Activated CD4-positive, alpha-beta memory T cell treated with anti-CD3 and anti-CD28 coated beads, Interleukin-2, amount 10 ng/mL, durations not matched to agents 7 days and 5 days (primary cell): ENCODE results near the gene NELFB. TPM values are rescaled to one million over a fixed set of nuclear protein-coding genes. Genes with fewer than 3 reads are reported as not detected.

Experiments used
- CTCF ChIA-PET: fragments of 350-600 bp; sonication (Branson Sonifier 250); formaldehyde crosslinking; loops from one replicate; lab custom pipeline; 2021; ENCODE audit warnings: antibody characterized with exemption, inconsistent platforms; lab: Charles Lee
- POLR2A ChIA-PET: fragments of 350-600 bp; sonication (Branson Sonifier 250); formaldehyde crosslinking; loops from one replicate; lab custom pipeline; 2021; ENCODE audit warnings: antibody characterized with exemption; lab: Charles Lee
- DNase-seq: peaks from one replicate; pipeline ENCODE4 v3.0.0-alpha.2; 2020
- H3K27ac Mint-ChIP-seq: one replicate; pipeline ENCODE4 v1.8.0; 2021; ENCODE audit warnings: mild to moderate bottlenecking, mixed read lengths
- H3K27me3 Mint-ChIP-seq: one replicate; pipeline ENCODE4 v1.8.0; 2021; ENCODE audit warnings: mixed read lengths
- H3K36me3 Mint-ChIP-seq: one replicate; pipeline ENCODE4 v1.8.0; 2021; ENCODE audit warnings: low read depth, mixed read lengths
- H3K4me1 Mint-ChIP-seq: one replicate; pipeline ENCODE4 v1.8.0; 2021; ENCODE audit warnings: mixed read lengths
- H3K4me3 Mint-ChIP-seq: one replicate; pipeline ENCODE4 v1.8.0; 2021; ENCODE audit warnings: mild to moderate bottlenecking, mixed read lengths
- H3K9me3 Mint-ChIP-seq: one replicate; pipeline ENCODE4 v1.8.0; 2021; ENCODE audit warnings: mixed read lengths
- total RNA-seq, 2 experiments: library from RNA; stranded (reverse); gene quantifications; one replicate each; pipeline ENCODE4 v1.2.3, GENCODE V29; 2021

NELFB gene
- total RNA-seq, 2 experiments from 2014 or later = 58.8 to 59.6 TPM

DNA sequence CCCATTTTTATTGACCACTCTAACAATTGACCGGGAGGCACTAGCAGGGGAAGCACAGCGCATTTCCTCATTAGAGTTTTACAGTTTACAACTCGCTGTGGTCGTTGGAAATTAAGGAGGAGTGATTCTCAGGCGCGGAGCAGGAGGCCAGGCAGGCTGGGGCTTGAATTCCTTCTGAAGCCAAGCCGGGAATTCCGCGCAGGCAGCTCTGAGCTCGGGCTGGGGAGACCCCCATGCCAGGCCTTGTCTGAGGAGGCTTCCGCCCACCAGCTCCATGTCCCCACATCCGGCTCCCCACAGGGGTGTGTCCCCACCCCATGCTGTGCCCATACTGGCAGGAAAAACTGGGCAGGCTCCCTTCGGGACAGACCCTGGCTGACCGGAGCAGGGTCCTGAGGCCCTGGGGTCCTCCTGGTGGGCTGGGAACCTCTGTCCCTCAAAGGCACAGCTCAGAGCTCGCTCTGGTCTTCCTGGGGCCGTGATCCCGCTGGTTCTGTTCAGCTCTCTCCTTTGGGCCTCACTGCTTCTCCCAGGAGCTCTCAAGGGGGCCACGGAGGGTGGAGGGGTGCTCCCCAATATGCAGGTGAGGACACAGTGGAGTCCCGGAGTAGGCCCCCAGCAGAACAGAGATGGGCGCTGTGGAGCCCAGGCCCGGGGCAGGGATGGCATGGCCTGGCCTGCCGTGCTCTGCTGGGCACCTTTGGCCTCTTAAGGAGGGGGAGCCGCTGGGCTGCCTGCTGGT, 48.2 kb downstream of the NELFB start:
- H3K36me3 Mint-ChIP-seq = no peaks in the 10 kb centered on the region
- H3K9me3 Mint-ChIP-seq = no peaks in the 10 kb centered on the region
- no peak for DNase-seq
- peaks cover 19% of the 10 kb centered on the region for H3K4me1 Mint-ChIP-seq
- ChIA-PET POLR2A (no interaction called here), CTCF (no interaction called here)
- peaks cover 22% of the 10 kb centered on the region for H3K27me3 Mint-ChIP-seq
- H3K4me3 Mint-ChIP-seq = peak overlapping the region; percentile 24
- H3K27ac Mint-ChIP-seq = no peak overlapping the region

DNA sequence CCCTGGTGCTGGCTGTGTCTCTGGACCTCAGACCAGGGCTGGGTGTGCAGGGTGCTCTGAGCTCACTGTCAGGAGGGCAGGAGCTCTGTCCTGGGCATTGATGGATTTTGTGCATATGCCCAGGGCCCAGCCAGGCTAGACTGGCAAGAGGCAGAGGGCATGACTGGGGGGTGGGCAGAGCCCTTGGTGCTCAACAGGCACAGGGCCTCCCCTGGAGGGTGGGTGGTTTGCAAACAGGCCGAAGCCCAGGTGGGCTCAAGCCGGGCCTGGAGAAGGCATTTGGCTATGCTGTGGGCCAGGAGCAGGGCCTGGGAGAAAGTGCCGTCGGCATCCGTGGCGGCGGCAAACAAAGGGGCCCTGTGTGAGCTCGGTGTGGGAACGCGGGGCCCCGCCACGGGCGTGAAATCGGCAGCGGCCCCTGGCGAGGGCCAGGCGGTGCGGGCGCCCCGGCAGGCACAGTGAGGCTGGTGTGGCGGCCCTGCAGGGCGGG, 48.8 kb downstream of the NELFB start:
- POLR2A ChIA-PET = no interaction called here
- Mint-ChIP-seq H3K4me1 (peaks cover 19% of the 10 kb centered on the region), H3K27ac (no peak overlapping the region), H3K4me3 (peak overlapping the region; percentile 24), H3K36me3 (no peaks in the 10 kb centered on the region), H3K9me3 (no peaks in the 10 kb centered on the region), H3K27me3 (peaks cover 17% of the 10 kb centered on the region)
- DNase-seq = no peak
- CTCF ChIA-PET = interaction anchor here (0.8 kb wide), 1 partner anchor 17 kb away, joined by 3 read pairs; no protein-coding TSS in a partner anchor

DNA sequence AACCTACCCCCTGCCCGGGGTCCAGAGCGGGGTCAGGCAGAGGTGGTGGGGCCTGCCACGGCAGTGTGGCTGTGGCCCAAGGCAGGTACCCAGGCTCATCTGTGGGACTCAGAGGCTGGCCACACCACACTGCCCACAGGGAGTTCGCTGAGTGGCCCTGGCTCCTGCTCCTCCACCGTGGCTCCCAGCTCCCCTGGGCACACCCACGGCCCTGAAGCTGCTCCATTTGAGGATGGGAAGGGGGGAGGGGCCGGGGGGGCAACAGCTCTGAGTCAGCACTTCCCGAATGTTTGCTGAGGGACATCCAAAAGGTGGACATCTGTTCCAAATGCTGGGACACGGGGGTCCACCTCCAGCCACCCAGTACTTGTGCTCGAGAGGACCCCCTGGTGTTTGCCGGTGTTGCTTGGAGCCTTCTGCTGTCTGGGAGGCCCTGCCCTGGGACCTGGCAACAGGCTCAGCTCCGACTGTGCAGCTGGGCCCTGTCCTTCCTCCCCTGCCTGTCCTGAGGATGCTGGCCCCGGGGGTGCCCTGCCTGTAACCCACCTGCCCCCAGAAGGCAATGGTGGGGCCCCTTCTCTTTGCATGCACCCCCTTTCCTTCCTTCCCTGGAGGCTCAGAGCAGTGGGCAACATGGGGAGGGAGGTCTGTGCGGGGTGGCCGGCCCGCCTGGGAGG, 49.4 kb downstream of the NELFB start:
- Mint-ChIP-seq H3K9me3 (no peaks in the 10 kb centered on the region), H3K4me1 (peaks cover 19% of the 10 kb centered on the region), H3K27ac (no peak overlapping the region), H3K4me3 (no peak overlapping the region), H3K36me3 (no peaks in the 10 kb centered on the region), H3K27me3 (peaks cover 12% of the 10 kb centered on the region)
- CTCF ChIA-PET = interaction anchor here (0.8 kb wide), 1 partner anchor 17 kb away, joined by 3 read pairs; no protein-coding TSS in a partner anchor
- POLR2A ChIA-PET = no interaction called here
- DNase-seq = no peak

DNA sequence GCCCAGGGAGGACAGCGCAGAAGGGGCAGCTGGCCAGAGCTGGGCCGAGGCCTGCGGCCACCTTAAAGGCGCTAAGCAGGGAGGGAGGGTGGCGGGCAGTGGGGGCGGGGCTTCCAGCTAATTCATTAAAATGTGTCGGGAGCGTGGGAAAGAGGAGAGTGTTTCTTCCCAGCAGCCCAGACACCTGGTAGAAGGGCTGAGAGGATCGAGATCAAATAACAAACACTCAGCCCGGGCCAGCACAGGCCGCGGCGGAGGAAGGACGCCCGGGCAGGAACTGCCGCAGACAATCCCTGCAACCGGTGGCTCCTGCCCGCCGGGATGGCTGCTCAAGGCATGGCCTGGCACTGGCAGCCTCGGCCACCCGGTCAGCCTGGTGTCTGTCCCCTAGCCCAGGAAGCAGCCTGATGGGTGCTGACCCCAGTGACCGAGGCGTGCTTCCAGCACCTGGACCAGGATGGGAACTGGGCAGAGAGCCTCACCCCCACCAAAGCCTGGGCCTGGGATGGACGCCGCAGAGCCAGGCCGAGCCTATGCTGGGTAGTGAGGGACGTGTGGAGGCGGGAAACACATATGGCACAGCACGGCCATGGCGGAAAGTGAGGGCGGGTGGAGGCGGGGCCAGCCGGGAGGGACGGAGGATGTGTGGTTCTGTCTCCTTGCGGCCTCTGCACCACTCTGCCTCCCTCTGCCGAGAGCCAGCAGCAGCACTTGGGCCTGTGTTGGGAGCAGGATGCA, 50.1 kb downstream of the NELFB start:
- DNase-seq = peak; percentile 79
- CTCF ChIA-PET = no interaction called here
- Mint-ChIP-seq H3K4me1 (peaks cover 16% of the 10 kb centered on the region), H3K27ac (peak overlapping the region; percentile 35), H3K9me3 (no peaks in the 10 kb centered on the region), H3K36me3 (no peaks in the 10 kb centered on the region), H3K4me3 (no peak overlapping the region), H3K27me3 (peaks cover 8% of the 10 kb centered on the region)
- POLR2A ChIA-PET = no interaction called here

DNA sequence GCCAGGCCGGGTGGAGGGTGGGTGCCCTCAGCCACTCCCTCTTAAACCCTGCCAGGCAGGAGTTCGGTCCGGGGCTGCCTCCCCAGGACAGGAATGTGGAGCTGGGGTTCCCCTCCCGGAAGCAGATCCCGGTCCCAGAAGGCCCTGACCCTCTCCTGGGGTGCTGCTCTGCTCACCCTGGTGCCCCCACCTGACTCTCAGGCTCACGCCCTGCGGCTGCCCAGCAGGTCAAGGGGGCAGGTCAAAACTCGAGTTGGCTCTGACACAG, 50.6 kb downstream of the NELFB start:
- no peak overlapping the region for H3K4me3 Mint-ChIP-seq

DNA sequence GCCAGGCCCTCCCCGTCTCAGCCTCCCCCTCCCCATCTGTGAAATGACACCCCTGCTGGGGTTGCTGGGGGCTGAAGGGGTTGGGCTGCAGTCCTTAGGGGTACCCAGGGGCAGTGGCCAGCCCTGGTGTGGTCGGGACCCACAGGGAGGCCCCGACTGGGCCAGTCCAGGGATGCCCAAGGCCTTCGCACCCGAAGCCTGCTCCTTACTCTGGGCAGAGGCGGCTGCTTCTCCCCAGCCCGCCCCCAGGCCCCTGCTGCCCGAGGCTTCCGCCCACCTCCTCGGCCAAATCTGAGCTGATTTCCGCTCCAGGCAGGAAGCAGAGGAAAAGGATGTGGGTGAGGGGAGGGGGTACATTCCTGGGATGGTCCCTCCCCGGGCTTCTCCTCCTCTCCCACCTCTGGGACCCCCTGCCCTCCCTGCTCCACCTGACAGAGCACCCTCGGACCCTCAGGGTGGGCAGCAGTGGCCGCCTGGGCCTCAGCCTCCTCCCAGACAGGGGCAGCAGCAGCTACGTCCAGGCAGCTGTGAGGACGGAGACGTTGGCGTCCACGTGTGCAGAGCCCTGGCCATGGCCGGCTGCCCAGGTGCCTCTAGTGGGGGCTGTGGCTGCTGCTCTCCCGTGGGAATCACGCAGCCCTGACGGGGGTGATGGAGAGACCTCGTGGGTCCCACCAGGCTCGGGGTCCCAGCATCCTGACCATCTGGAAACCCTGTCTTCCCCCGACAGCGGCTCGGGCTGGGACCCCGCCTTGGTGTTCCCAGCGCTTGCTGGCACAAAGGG, 51.1 kb downstream of the NELFB start:
- CTCF ChIA-PET = no interaction called here
- Mint-ChIP-seq H3K4me1 (peaks cover 12% of the 10 kb centered on the region), H3K27me3 (peaks cover 4% of the 10 kb centered on the region), H3K27ac (no peak overlapping the region), H3K4me3 (no peak overlapping the region), H3K36me3 (no peaks in the 10 kb centered on the region), H3K9me3 (no peaks in the 10 kb centered on the region)
- POLR2A ChIA-PET = no interaction called here
- no peak for DNase-seq

More for the DNA sequence above, 50.6 kb downstream of the NELFB start:
- CTCF ChIA-PET = no interaction called here
- Mint-ChIP-seq H3K27ac (peak overlapping the region; percentile 35), H3K4me1 (peaks cover 14% of the 10 kb centered on the region), H3K36me3 (no peaks in the 10 kb centered on the region), H3K27me3 (peaks cover 6% of the 10 kb centered on the region), H3K9me3 (no peaks in the 10 kb centered on the region)
- POLR2A ChIA-PET = no interaction called here
- DNase-seq = no peak

DNA sequence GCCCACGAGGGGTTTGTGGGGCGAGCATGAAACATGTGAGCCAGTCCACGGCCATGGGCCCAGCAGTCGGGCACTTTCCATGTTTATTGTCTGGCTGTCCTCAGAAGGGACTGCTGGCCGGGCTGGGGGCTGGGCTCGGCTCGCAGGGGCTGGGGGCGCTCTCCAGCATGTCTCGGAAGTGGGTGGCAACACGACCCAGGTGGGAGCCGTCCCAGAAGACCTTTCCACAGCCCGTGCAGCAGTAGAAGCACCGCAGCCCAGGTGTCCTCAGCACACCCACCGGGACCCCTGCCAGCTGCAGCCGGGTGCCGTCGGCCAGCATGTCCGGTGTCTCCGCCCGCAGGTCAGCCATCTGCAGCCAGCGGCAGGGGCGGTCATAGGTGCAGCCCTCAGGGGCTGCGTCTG, 51.7 kb downstream of the NELFB start:
- ChIA-PET POLR2A (no interaction called here), CTCF (no interaction called here)
- Mint-ChIP-seq H3K36me3 (no peaks in the 10 kb centered on the region), H3K4me1 (peaks cover 10% of the 10 kb centered on the region), H3K9me3 (no peaks in the 10 kb centered on the region), H3K27me3 (peaks cover 2% of the 10 kb centered on the region), H3K27ac (no peak overlapping the region), H3K4me3 (no peak overlapping the region)
- no peak for DNase-seq

DNA sequence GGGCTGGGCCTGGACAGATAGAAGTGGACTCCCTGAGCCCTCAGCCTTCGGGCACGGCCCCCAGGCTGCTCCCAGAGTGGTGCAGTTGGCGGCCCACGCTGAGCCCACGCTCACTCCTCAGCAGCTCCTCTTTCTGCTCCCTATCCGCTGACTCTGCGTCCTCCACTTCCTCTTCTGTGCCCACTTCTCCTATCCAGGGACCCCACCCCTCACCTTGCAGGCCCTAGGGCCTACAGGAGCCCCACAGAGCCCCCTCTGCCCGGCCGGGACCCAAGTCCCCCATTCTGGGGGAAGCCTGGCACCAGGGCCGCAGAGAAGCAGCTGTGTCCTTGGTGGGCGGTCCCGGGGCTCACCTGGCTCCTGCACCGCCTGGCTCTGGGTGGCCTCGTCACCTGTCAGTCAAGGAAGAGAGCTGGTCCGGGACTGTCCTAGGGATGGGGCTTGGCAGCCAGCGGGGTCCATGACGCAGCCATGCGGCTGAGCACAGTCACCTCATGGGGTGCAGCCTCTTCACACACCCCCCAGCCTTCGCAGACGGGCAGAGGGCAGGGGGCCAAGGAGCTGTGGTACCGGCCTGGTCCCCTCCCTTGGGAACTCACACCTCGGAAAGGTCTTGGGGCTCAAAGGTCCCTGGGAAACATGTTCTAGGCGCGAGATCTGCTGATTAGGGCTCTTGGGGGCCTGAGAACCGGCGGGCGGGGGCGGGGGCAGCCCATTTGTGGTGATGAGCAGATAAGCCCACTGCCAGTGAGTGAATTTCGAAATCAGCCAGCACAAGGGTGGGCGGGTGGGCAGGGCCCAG, 52.3 kb downstream of the NELFB start:
- Mint-ChIP-seq H3K9me3 (no peaks in the 10 kb centered on the region), H3K27ac (no peak overlapping the region), H3K27me3 (peaks cover 2% of the 10 kb centered on the region), H3K36me3 (no peaks in the 10 kb centered on the region), H3K4me3 (no peak overlapping the region), H3K4me1 (peaks cover 10% of the 10 kb centered on the region)
- POLR2A ChIA-PET = no interaction called here
- no peak for DNase-seq
- CTCF ChIA-PET = no interaction called here

DNA sequence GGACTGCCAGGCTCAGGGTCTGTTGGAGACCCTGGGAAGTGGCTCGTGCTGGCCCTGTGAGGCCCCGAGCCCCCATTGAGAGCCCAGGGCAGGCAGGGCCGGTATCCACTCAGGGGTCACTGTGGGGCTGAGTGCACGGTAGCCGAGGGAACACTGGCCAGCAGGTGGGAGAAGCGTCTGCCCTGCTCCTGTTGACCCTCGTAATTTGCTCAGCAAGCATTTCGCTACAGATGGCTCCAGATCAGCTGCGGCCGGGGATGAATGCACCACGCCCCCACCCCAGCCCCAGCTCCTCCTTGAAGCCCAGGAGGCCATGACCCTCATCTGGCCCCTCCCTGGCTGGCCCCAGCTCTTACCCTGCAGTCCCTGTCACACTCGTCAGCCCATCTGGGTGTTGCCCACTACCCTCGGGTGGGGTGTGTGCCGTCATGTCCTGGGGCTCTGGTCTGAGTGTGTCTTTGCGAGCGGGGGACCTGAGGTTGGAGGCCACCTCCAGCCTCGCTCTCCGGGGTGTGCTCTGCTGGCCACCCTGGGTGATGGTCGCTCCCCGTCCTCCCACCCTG, 53.0 kb downstream of the NELFB start:
- DNase-seq = no peak
- ChIA-PET CTCF (no interaction called here), POLR2A (no interaction called here)
- H3K27me3 Mint-ChIP-seq = no peaks in the 10 kb centered on the region
- no peaks in the 10 kb centered on the region for H3K9me3 Mint-ChIP-seq
- H3K4me3 Mint-ChIP-seq = no peak overlapping the region
- no peaks in the 10 kb centered on the region for H3K36me3 Mint-ChIP-seq
- peaks cover 10% of the 10 kb centered on the region for H3K4me1 Mint-ChIP-seq
- no peak overlapping the region for H3K27ac Mint-ChIP-seq

DNA sequence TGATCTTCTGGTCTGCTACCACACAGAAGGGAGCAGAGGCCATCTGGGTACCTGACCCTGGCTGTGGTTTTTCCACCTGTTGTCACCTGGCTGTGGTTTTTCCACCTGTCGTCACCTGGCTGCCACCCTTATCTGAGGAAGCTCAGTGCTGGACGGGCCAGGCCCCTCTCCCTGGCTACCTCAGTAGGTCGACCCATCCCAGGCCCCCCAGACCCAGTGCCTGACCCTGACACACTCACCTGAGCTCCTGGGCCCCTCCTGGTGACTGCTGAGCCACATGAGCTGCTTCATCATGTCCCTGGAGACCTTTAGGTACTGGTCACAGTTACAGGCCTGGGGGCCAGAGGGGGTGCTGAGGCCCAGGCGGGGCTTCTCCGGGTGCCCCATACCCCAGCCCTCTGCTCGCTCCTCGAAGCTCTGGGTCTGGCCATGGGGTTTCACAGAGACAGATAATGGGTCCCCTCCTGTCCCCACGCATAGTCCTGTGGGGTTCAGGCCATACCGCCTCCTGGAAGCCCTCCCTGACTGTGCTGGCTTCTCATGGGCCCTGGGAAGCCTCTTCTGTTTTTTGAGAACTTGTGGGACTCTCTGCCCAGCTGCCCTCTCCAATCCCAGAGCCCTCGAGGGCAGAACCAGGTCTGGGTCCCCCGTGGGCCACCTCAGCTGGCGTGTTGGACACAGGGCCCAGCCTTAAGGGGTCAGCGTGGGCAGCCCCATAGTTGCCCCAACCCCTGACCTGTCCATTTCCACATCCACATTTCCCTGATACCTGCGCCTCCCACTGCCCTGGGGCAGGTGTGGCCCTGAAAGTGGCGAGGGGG, 54.5 kb downstream of the NELFB start:
- Mint-ChIP-seq H3K4me1 (peaks cover 10% of the 10 kb centered on the region), H3K4me3 (no peak overlapping the region), H3K36me3 (no peaks in the 10 kb centered on the region), H3K27me3 (no peaks in the 10 kb centered on the region), H3K9me3 (no peaks in the 10 kb centered on the region), H3K27ac (no peak overlapping the region)
- ChIA-PET CTCF (no interaction called here), POLR2A (no interaction called here)
- DNase-seq = no peak

DNA sequence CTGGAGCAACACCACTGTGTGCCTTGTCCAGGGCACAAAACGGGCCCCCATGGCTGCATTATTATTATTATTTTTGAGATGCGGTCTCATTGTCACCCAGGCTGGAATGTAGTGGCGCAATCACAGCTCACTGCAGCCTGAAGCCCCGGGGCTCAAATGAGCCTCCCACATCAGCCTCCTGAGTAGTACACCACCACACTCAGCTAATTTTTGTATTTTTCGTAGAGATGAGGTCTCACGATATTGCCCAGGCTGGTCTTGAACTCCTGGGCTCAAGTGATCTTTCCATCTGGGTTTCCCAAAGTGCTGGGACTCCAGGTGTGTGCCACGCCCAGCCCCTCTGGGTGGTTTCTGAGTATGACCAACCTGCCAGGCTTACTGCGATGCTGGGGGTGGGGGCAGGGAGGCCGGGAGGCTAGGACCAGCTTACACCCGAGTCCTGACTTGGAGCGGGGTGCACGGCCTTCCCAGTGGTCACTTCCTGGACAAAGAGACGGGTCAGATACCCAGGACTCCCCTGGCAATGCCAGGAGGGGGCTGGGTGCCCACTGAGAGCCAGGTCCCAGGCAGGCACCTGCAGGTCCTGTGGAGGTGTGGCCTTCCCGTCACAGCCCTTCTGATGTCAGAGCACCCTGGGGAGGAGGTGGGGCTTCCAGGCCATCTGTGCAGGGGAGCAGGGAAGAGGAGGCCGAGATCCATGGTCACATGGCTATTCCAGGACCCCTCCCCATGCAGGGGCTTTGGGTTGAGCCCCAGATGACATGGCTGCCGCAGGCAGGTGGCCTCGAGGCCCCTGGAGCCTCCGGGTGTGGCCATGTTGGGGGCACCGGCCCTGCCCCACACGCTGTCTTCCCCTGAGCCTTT, 55.3 kb downstream of the NELFB start:
- CTCF ChIA-PET = no interaction called here
- no peaks in the 10 kb centered on the region for H3K9me3 Mint-ChIP-seq
- no peak for DNase-seq
- H3K4me3 Mint-ChIP-seq = no peak overlapping the region
- no peak overlapping the region for H3K27ac Mint-ChIP-seq
- H3K36me3 Mint-ChIP-seq = no peaks in the 10 kb centered on the region
- H3K4me1 Mint-ChIP-seq = peaks cover 7% of the 10 kb centered on the region
- POLR2A ChIA-PET = no interaction called here
- H3K27me3 Mint-ChIP-seq = no peaks in the 10 kb centered on the region
